Lower lobe of right lung (tissue), 2 donors: ENCODE data around the gene LRP6. TPM values are rescaled to one million over a fixed set of nuclear protein-coding genes. Genes with fewer than 3 reads are reported as not detected.

ENCODE experiments used
- ATAC-seq, 2 donors: fragments of 200-7000 bp; cut with Tn5 transposase; one replicate each; pipeline ENCODE4 v1.9.1; 2020 to 2022; ENCODE audit warnings: mild to moderate bottlenecking in 2 of 2, moderate library complexity in 2 of 2
- DNase-seq: peaks from one replicate; pipeline ENCODE4 v3.0.0-alpha.2; 2020
- H3K27ac ChIP-seq: fragments of 200-600 bp; one replicate; pipeline ENCODE4 v1.8.0; 2022
- H3K27me3 ChIP-seq: fragments of 200-600 bp; one replicate; pipeline ENCODE4 v1.8.0; 2022; ENCODE audit warnings: low read depth
- H3K36me3 ChIP-seq: fragments of 200-600 bp; one replicate; pipeline ENCODE4 v1.8.0; 2022; ENCODE audit warnings: mild to moderate bottlenecking
- H3K4me1 ChIP-seq: fragments of 200-600 bp; one replicate; pipeline ENCODE4 v1.8.0; 2022
- H3K4me3 ChIP-seq: fragments of 200-600 bp; one replicate; pipeline ENCODE4 v1.8.0; 2022; ENCODE audit warnings: mild to moderate bottlenecking
- H3K9me3 ChIP-seq: fragments of 200-600 bp; one replicate; pipeline ENCODE4 v1.8.0; 2022
- intact Hi-C: fragments of 100-400 bp; cut with DNase I; formaldehyde crosslinking; loops from one replicate; pipeline ENCODE4 v1.11.0; 2022
- total RNA-seq: library from RNA; stranded (reverse); fragmentation: NEBNext Ultra II Directional; extraction: Animal tissue kit (Norgen Biotek cat#: 25700); gene quantifications from one replicate; pipeline ENCODE4 v1.2.1, GENCODE V29; 2021
- TF ChIP-seq, protein P1 (sequence below): fragments of 200-600 bp; IDR thresholded peaks from one replicate; pipeline ENCODE4 v1.8.0; 2022; ENCODE audit warnings: antibody characterized with exemption, mild to moderate bottlenecking
- donor health status: DM: no; HTN: yes; CAD: no; lungs with severe emphysema.

The LRP6 gene
- total RNA-seq, 1 donor from 2014 or later = 47.4 TPM

DNA sequence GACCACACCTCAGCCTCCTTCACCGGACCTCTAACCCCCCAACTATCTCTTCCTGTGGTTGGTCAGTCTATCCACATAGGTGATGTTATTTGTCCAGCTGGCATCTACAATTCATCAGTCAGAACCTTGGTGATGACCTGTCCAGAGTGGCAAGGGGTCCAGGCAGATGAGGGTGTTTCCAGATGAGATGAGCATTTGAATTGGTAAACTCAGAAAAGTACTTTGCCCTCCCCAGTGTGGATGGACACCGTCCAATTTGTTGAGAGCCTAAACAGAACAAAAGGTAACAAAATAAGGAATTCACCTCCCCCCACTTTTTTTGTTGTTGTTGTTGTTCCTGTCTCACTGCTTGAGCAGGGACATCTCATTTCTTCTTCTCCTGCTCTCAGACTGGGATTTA is 34.3 kb upstream of the LRP6 start:
- DNase-seq = no peak
- no peak for ATAC-seq
- intact Hi-C loops = no loop called here
- H3K27me3 ChIP-seq = no peaks in the 10 kb centered on the region
- no peaks in the 10 kb centered on the region for H3K36me3 ChIP-seq
- TF ChIP-seq, protein P1, sequence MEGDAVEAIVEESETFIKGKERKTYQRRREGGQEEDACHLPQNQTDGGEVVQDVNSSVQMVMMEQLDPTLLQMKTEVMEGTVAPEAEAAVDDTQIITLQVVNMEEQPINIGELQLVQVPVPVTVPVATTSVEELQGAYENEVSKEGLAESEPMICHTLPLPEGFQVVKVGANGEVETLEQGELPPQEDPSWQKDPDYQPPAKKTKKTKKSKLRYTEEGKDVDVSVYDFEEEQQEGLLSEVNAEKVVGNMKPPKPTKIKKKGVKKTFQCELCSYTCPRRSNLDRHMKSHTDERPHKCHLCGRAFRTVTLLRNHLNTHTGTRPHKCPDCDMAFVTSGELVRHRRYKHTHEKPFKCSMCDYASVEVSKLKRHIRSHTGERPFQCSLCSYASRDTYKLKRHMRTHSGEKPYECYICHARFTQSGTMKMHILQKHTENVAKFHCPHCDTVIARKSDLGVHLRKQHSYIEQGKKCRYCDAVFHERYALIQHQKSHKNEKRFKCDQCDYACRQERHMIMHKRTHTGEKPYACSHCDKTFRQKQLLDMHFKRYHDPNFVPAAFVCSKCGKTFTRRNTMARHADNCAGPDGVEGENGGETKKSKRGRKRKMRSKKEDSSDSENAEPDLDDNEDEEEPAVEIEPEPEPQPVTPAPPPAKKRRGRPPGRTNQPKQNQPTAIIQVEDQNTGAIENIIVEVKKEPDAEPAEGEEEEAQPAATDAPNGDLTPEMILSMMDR = no peak
- no peaks in the 10 kb centered on the region for H3K9me3 ChIP-seq
- no peak overlapping the region for H3K4me3 ChIP-seq
- H3K27ac ChIP-seq = no peak overlapping the region
- no peaks in the 10 kb centered on the region for H3K4me1 ChIP-seq

DNA sequence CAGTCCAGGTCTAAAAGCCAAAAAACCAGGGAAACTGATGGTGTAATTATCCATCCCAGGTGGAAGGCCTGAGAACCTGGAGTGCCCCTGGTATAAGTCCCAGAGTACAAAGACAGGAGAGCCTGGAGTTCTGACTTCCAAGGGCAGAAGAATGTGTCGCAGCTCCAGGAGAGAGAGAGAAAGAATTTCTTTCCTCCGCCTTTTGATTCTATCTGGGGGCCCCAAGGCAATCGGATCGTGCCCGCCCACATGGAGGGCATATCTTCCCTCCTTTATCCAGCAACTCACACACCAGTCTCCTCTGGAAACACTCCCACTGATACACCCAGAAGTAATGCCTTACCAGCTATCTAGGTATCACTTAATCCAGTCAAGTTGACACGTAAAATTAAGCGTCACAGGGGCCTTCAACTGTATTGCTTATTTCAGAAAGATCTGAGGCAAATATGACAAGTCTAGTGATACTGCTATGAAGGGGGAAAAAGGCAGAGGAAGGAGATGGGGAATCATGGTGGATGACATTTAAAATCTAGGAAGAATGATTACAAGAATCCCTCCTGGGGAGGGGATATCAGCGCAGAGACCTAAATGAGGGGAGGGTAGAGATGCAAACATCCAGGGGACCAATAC is 30.5 kb upstream of the LRP6 start:
- TF ChIP-seq, protein P1 = no peak
- Histone ChIP-seq H3K4me3 (no peak overlapping the region), H3K4me1 (peaks cover 10% of the 10 kb centered on the region), H3K9me3 (no peaks in the 10 kb centered on the region), H3K27ac (no peak overlapping the region), H3K27me3 (no peaks in the 10 kb centered on the region), H3K36me3 (no peaks in the 10 kb centered on the region)
- ATAC-seq (no peak), DNase-seq (no peak)
- intact Hi-C loops = no loop called here

DNA sequence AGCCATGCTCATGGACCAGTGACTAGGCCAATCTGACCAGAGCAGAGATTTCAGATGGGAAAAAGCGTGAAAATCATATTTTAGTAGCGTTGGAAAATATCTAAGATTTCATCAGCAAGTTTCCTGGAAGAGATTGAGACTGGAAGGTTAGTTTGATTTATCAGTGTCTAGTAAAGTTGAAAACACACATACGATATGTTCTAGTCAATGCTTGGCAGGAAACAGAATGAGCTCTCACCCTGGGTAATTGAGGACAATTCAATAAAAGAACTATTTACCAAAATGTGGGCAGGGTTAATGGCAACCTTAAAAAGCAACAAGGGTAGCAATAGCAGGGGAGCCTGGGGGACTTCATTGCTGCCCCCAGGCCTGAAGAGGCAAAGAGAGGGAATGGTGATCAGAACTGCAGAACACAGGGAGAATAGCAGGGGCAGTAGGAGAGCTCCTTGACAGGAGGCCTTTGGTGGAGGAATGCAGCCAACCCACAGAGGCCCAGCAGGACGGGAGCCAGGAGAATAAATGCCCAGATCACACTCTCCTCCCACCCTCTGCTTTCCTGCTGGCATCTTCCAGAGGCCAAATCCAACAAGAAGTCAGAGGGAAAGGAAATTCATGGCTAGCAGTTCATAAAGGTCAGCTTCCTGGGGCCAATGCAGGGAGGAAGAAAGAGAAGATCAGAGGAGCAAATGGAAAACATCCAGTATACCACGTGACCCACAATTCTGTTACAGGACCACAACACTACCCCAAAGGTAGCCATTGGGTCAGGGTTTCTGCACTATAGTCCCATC is 27.6 kb upstream of the LRP6 start:
- no peak for ATAC-seq
- H3K4me1 ChIP-seq = peaks cover 10% of the 10 kb centered on the region
- TF ChIP-seq, protein P1 = no peak
- H3K27me3 ChIP-seq = no peaks in the 10 kb centered on the region
- no peak for DNase-seq
- intact Hi-C loops = no loop called here
- H3K36me3 ChIP-seq = no peaks in the 10 kb centered on the region
- no peak overlapping the region for H3K27ac ChIP-seq
- no peak overlapping the region for H3K4me3 ChIP-seq
- no peaks in the 10 kb centered on the region for H3K9me3 ChIP-seq

DNA sequence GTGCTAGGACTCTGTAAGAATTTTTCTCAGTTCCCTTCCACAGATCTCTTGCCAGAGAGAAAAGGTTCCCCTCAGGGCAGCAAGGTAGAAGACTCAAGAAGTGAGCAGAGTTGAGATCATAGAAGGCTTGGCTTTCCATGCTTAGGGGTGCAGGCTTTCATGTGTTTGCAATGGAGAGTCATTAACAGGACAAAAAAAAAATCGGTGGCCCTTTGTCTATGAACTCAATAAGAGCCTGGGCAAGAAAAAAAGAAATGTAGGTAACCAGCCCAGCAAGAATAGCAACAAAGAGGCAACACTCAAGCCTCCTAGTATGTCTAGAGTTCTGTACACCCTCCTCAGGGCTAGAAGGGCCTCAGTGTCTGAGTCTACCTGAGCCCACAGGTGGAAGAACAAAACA is 23.4 kb upstream of the LRP6 start:
- ATAC-seq (no peak), DNase-seq (no peak)
- intact Hi-C loops = no loop called here
- Histone ChIP-seq H3K9me3 (no peaks in the 10 kb centered on the region), H3K4me1 (peaks cover 10% of the 10 kb centered on the region), H3K27me3 (no peaks in the 10 kb centered on the region), H3K4me3 (no peak overlapping the region), H3K36me3 (no peaks in the 10 kb centered on the region), H3K27ac (no peak overlapping the region)
- TF ChIP-seq, protein P1 = no peak

DNA sequence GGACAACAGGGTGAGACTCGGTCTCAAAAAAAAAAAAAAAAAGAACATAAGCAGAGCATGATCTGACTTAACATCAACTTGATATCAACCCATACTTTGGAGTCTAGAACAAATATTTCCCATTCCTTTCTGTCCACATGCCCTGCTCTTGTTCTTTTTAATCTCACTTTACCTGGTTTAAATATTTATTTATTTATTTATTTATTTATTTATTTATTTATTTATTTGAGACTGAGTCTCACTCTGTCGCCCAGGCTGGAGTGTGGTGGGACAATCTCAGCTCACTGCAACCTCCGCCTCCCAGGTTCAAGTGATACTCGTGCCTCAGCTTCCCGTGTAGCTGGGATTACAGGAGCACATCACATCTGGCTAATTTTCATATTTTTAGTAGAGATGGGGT is 19.6 kb upstream of the LRP6 start:
- Histone ChIP-seq H3K27ac (no peak overlapping the region), H3K36me3 (no peaks in the 10 kb centered on the region), H3K4me3 (no peak overlapping the region), H3K27me3 (no peaks in the 10 kb centered on the region), H3K9me3 (no peaks in the 10 kb centered on the region), H3K4me1 (peaks cover 13% of the 10 kb centered on the region)
- no peak for ATAC-seq
- no peak for DNase-seq
- TF ChIP-seq, protein P1 = no peak
- intact Hi-C loops = no loop called here
